ENCODE data around the gene UNC45A.

Gene UNC45A, protein sequence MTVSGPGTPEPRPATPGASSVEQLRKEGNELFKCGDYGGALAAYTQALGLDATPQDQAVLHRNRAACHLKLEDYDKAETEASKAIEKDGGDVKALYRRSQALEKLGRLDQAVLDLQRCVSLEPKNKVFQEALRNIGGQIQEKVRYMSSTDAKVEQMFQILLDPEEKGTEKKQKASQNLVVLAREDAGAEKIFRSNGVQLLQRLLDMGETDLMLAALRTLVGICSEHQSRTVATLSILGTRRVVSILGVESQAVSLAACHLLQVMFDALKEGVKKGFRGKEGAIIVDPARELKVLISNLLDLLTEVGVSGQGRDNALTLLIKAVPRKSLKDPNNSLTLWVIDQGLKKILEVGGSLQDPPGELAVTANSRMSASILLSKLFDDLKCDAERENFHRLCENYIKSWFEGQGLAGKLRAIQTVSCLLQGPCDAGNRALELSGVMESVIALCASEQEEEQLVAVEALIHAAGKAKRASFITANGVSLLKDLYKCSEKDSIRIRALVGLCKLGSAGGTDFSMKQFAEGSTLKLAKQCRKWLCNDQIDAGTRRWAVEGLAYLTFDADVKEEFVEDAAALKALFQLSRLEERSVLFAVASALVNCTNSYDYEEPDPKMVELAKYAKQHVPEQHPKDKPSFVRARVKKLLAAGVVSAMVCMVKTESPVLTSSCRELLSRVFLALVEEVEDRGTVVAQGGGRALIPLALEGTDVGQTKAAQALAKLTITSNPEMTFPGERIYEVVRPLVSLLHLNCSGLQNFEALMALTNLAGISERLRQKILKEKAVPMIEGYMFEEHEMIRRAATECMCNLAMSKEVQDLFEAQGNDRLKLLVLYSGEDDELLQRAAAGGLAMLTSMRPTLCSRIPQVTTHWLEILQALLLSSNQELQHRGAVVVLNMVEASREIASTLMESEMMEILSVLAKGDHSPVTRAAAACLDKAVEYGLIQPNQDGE

DNA sequence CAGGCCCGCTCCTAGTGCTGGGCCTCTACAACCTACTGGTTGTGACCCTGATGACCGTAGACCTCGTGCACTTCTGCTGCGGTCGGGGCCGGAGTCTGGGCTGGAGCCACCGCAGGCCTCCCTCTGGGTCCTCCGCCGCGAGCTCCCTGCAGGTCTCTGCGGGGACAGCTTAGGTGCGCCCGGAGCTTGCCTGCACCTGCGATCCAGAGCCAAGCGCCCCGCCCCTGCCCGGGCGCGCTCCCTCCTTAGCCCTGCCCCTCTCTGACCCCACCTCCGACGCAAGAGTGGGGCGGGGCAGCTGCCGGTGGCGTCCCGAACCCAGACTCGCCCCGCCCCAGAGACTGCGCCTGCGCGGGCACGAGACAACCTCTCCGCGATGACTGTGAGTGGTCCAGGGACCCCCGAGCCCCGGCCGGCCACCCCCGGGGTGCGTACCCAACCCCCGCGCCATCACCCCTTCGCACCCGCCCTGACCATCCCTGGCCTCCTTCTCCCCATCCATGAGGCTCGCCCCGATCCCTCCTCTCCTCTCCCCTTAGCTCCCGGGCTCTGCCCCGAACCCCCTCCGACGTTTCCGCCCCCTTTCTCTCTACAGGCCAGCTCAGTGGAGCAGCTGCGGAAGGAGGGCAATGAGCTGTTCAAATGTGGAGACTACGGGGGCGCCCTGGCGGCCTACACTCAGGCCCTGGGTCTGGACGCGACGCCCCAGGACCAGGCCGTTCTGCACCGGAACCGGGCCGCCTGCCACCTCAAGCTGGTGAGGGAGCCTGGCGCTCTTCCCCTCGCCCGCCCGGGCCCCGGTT, at the start of gene UNC45A:
UNC45A (plus strand) TSS at position 337 of the 803 bp plus-strand sequence; CDS start at position 377, 40 bp downstream.
- TF ChIP-seq, protein P1, sequence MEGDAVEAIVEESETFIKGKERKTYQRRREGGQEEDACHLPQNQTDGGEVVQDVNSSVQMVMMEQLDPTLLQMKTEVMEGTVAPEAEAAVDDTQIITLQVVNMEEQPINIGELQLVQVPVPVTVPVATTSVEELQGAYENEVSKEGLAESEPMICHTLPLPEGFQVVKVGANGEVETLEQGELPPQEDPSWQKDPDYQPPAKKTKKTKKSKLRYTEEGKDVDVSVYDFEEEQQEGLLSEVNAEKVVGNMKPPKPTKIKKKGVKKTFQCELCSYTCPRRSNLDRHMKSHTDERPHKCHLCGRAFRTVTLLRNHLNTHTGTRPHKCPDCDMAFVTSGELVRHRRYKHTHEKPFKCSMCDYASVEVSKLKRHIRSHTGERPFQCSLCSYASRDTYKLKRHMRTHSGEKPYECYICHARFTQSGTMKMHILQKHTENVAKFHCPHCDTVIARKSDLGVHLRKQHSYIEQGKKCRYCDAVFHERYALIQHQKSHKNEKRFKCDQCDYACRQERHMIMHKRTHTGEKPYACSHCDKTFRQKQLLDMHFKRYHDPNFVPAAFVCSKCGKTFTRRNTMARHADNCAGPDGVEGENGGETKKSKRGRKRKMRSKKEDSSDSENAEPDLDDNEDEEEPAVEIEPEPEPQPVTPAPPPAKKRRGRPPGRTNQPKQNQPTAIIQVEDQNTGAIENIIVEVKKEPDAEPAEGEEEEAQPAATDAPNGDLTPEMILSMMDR (IDR thresholded peaks at IDR 0.05; ENCODE audit: borderline replicate concordance, control extremely low read depth, extremely low read depth, insufficient read depth, missing control alignments): no peak
- peak; percentile 99 for DNase-seq (ENCODE audit: low spot score)
- in situ Hi-C loops (cut with MboI; ENCODE audit: low sequenced_read_pairs, unreplicated experiment): no loop called here

DNA sequence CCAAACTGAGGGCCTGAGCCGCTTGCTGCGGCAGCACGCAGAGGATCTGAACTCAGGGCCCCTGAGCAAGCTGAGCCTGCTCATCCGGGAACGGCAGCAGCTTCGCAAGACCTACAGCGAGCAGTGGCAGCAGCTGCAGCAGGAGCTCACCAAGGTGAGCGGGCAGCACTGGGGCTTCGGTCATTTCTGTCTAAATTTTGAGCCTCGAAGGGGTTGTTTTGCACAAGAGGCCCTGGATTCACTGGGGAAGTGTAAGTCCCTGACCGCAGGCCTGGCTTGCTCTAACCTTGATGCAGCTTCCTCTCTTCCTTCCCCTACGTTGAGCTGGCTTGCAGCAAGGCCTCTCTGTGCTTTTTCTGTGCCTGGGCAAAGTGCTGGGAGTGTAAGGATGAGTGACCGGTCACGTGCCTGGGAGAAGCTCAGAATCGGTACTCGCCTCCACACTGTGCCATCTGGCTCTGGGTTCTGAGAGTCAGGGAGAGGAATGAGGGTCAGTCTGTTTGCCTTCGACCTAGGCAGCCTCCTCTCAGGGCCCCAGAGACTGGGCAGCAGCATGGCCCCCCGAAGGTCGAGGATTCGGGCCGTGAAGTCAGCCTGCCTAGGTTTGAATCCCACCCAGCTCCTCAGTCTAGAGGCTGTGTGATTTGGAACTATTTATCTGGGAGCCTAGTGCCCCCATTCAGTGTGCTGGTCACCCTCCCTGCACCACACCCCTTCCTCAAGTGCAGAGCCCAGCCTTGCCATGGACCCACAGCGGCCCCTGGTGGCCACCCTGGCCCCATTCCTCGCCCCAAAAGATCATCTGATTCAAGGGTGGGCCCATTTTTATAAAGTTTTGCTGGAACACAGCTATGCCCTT, 49.4 kb upstream of the UNC45A start:
- in situ Hi-C loops (cut with MboI; ENCODE audit: low sequenced_read_pairs, unreplicated experiment): loop anchor here (5.0 to 25.0 kb wide), 4 partner anchors 191 to 573 kb away; no protein-coding TSS in a partner anchor
- peak; percentile 84 for DNase-seq (ENCODE audit: low spot score)
- TF ChIP-seq, protein P1 (IDR thresholded peaks at IDR 0.05; ENCODE audit: borderline replicate concordance, control extremely low read depth, extremely low read depth, insufficient read depth, missing control alignments): peak; percentile 94

DNA sequence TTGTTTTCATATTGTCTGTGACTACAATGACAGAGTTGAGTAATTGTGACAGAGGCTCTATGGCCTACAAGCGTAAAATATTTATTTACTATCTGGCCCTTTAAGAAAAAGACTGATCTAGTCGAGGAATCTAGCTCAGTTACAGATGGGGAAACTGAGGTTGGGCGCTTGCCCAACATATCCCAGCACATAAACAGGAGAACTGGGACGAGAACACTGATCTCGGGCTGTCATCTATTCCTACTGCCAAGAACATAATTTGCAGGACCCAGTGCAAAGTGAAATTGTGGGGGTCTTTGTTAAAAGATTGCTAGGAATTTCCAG, 48.8 kb upstream of the UNC45A start:
- DNase-seq (ENCODE audit: low spot score): no peak
- TF ChIP-seq, protein P1 (IDR thresholded peaks at IDR 0.05; ENCODE audit: borderline replicate concordance, control extremely low read depth, extremely low read depth, insufficient read depth, missing control alignments): no peak
- in situ Hi-C loops (cut with MboI; ENCODE audit: low sequenced_read_pairs, unreplicated experiment): loop anchor here (5.0 to 25.0 kb wide), 4 partner anchors 191 to 574 kb away; no protein-coding TSS in a partner anchor

DNA sequence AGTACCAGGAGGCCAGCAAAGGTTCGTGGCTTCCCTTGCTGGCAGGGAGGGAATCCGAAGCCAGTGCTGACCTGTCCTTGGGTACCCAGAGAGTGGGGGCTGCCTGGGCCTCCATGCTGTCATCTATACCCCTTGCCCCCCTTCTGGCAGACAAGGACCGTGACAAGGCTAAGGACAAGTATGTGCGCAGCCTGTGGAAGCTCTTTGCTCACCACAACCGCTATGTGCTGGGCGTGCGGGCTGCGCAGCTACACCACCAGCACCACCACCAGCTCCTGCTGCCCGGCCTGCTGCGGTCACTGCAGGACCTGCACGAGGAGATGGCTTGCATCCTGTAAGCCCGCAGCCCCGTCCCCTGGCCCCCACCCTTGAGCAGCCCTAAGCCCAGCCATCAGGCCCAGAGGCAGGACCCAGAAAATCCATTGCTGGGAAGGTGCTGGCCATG, 48.0 kb upstream of the UNC45A start:
- in situ Hi-C loops (cut with MboI; ENCODE audit: low sequenced_read_pairs, unreplicated experiment): loop anchor here (5.0 to 25.0 kb wide), 4 partner anchors 192 to 575 kb away; no protein-coding TSS in a partner anchor
- DNase-seq (ENCODE audit: low spot score): no peak
- TF ChIP-seq, protein P1 (IDR thresholded peaks at IDR 0.05; ENCODE audit: borderline replicate concordance, control extremely low read depth, extremely low read depth, insufficient read depth, missing control alignments): no peak

DNA sequence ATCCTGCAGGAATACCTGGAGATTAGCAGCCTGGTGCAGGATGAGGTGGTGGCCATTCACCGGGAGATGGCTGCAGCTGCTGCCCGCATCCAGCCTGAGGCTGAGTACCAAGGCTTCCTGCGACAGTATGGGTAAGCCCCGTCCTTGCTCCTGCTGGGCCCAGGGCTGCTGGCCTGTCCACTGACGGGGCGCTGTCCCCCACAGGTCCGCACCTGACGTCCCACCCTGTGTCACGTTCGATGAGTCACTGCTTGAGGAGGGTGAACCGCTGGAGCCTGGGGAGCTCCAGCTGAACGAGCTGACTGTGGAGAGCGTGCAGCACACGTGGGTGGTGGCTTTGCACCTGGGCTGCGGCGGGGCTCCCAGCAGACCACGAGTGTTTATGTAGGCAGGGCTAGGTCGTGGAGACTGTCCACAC, 45.8 kb upstream of the UNC45A start:
- TF ChIP-seq, protein P1 (IDR thresholded peaks at IDR 0.05; ENCODE audit: borderline replicate concordance, control extremely low read depth, extremely low read depth, insufficient read depth, missing control alignments): no peak
- in situ Hi-C loops (cut with MboI; ENCODE audit: low sequenced_read_pairs, unreplicated experiment): loop anchor here (5.0 to 25.0 kb wide), 4 partner anchors 195 to 577 kb away; no protein-coding TSS in a partner anchor

More for the DNA sequence above, 45.8 kb upstream of the UNC45A start:
- no peak for DNase-seq (ENCODE audit: low spot score)
